Erythroblast (primary cell): ENCODE results near the gene PATJ.
A peak's percentile ranks its signal among the peaks of the same experiment; 100 is the strongest.
"Not testable (repeated sequence)": the region's sequence is repeated elsewhere in the genome, so short reads cannot be mapped to it uniquely, and the experiment has no call there.

Source experiments
- DNase-seq, 2 experiments: peaks; one replicate each; lab custom pipeline; 2025; lab: John Stamatoyannopoulos, UW
- GATA1 ChIP-seq: IDR thresholded peaks from 2 replicates; pipeline ENCODE4 v1.6.1; 2011; ENCODE audit warnings: low read depth, mild to moderate bottlenecking, control low read depth, low read length, moderate library complexity
- POLR2A ChIP-seq: IDR thresholded peaks from 2 replicates; pipeline ENCODE4 v1.6.1; 2011; ENCODE audit warnings: mild to moderate bottlenecking, low read length

Gene PATJ, protein sequence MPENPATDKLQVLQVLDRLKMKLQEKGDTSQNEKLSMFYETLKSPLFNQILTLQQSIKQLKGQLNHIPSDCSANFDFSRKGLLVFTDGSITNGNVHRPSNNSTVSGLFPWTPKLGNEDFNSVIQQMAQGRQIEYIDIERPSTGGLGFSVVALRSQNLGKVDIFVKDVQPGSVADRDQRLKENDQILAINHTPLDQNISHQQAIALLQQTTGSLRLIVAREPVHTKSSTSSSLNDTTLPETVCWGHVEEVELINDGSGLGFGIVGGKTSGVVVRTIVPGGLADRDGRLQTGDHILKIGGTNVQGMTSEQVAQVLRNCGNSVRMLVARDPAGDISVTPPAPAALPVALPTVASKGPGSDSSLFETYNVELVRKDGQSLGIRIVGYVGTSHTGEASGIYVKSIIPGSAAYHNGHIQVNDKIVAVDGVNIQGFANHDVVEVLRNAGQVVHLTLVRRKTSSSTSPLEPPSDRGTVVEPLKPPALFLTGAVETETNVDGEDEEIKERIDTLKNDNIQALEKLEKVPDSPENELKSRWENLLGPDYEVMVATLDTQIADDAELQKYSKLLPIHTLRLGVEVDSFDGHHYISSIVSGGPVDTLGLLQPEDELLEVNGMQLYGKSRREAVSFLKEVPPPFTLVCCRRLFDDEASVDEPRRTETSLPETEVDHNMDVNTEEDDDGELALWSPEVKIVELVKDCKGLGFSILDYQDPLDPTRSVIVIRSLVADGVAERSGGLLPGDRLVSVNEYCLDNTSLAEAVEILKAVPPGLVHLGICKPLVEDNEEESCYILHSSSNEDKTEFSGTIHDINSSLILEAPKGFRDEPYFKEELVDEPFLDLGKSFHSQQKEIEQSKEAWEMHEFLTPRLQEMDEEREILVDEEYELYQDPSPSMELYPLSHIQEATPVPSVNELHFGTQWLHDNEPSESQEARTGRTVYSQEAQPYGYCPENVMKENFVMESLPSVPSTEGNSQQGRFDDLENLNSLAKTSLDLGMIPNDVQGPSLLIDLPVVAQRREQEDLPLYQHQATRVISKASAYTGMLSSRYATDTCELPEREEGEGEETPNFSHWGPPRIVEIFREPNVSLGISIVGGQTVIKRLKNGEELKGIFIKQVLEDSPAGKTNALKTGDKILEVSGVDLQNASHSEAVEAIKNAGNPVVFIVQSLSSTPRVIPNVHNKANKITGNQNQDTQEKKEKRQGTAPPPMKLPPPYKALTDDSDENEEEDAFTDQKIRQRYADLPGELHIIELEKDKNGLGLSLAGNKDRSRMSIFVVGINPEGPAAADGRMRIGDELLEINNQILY (N-terminal part only)

GRCh38 chr1:61741711-61742619, at the start of gene PATJ:
Gene PATJ, plus strand, starts transcription at chr1:61742480. Its CDS starts 20,413 bp downstream, at chr1:61762893.
- no peak for TF ChIP-seq GATA1
- no peak for TF ChIP-seq POLR2A
- DNase-seq: no peak

DNA sequence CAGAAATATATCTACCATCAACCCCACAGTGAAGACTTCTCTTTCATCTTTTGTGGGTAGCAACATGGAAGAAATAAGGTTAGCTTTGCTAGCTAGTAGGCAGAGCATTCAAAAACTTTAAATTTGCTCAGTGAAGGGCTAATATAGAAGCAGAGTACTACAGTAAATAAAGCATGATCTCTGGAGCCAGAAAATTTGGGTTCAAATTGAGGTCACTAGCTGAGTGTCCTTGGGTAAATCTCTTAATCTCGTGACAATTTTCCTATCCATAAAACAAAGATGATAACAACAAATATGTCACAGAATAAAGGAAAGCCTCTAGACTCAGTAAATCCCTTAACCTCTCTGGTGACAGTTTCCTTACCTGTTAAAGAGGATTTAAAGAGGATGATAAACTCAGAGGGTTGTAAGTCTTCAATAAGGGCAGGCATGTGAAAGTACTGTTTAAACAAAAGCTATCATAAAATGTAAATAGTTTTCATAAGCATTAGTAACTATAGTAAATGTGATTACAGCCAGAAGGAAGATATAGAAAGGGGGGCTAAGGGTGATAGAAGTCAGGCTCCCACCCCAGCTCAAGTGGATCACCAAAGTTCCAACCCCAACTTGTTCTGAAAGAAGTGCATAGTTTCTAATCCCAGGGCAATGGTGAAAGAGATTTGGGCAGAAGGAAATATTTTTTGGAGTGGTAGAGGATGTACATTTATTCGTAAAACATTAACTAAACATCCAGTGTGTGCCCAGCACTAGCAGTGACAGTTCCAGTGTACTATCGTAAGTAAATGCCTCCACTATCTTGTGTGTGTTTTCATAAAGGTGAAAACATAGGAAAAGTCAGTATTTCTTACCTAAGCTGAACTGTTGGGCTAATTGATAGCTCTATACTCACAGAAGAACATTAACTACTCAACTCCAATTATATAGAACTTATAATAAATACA, 42.1 kb upstream of the PATJ start:
- DNase-seq: no peak
- no peak for TF ChIP-seq POLR2A
- no peak for TF ChIP-seq GATA1

- TF ChIP-seq GATA1: no peak
- no peak for TF ChIP-seq POLR2A
- DNase-seq: peak; percentile 66 to 76
These were observed 33.0 kb upstream of the PATJ start for GRCh38 chr1:61708953-61709907.

DNA sequence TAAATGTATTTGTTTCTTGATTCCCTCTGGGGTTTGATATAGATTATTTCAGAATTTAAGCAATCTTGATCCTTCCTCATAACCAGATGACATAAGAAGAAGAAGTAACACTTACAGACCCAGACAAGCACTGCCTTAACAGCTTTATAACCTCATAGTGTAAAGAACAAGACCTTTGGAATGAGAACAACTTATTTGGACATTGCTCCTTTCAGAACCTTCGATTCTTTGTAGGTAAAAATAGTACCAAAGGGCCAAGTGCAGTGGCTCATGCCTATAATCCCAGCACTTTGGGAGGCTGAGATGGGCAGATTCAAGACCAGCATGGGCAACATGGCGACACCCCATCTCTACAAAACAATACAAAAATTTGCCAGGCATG, 32.4 kb upstream of the PATJ start:
- no peak for DNase-seq

GRCh38 chr1:61711257-61711656, 31.0 kb upstream of the PATJ start:
- DNase-seq: not testable (repeated sequence)

More for the DNA sequence above, 32.4 kb upstream of the PATJ start:
- TF ChIP-seq GATA1 (no peak), POLR2A (no peak)

GRCh38 chr1:61711969-61712368, 30.3 kb upstream of the PATJ start:
- no peak for DNase-seq
- TF ChIP-seq POLR2A: no peak

GRCh38 chr1:61718996-61719663, 23.1 kb upstream of the PATJ start:
- DNase-seq: not testable (repeated sequence)

DNA sequence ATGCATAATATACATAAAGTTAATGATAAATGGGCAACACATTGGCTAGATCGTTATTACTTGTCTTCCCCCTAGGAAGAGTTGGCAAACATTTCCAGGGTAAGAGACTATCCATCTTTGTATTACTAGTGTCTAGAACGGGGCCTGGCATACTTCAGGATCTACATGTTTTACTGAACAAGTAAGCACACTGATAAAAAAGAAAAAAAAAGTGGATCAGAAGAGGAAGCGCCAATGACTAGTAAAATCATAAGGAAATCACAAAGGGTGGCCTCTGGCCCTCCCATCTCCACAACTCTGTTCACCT, 17.8 kb upstream of the PATJ start:
- DNase-seq: no peak
- no peak for TF ChIP-seq GATA1
- TF ChIP-seq POLR2A: no peak

- TF ChIP-seq POLR2A: peak; percentile 99
- no peak for TF ChIP-seq GATA1
- DNase-seq: peak; percentile 90 to 92
These were observed 17.2 kb upstream of the PATJ start, which contains the start of gene TM2D1 for GRCh38 chr1:61724813-61725694. Gene TM2D1, minus strand, starts transcription at chr1:61725141. Its CDS starts 21 bp downstream, at chr1:61725120.
